Osteoblast (primary cell): ENCODE data around the gene IGFBP5. TPM values are rescaled to one million over a fixed set of nuclear protein-coding genes. Genes with fewer than 3 reads are reported as not detected.

Experiments
- DNase-seq: peaks from one replicate; pipeline ENCODE4 v3.0.0; 2011; ENCODE audit warnings: low spot score, mixed read lengths; ENCODE audit not compliant: insufficient read length; ENCODE audit errors: missing footprints
- H2AFZ ChIP-seq: 2 replicates; pipeline ENCODE4 v1.6.0; 2011; ENCODE audit warnings: mild to moderate bottlenecking, low read length
- H3K27ac ChIP-seq: 2 replicates; pipeline ENCODE4 v1.5.1; 2011; ENCODE audit warnings: mild to moderate bottlenecking, low read depth, low read length, moderate library complexity
- H3K27me3 ChIP-seq: 2 replicates; pipeline ENCODE4 v1.6.0; 2012; ENCODE audit warnings: mild to moderate bottlenecking, control low read depth, inconsistent platforms, low read length, moderate library complexity; ENCODE audit not compliant: insufficient read depth
- H3K36me3 ChIP-seq: 2 replicates; pipeline ENCODE4 v1.5.1; 2011; ENCODE audit warnings: mild to moderate bottlenecking, low read length, control low read depth, moderate library complexity; ENCODE audit not compliant: insufficient read depth
- H3K4me1 ChIP-seq: 2 replicates; pipeline ENCODE4 v1.5.1; 2011; ENCODE audit warnings: mild to moderate bottlenecking, low read length, control low read depth, moderate library complexity; ENCODE audit not compliant: insufficient read depth
- H3K4me2 ChIP-seq: 2 replicates; pipeline ENCODE4 v1.6.0; 2011; ENCODE audit warnings: mild to moderate bottlenecking, low read length; ENCODE audit not compliant: insufficient read depth
- H3K4me3 ChIP-seq: fragments of 200-600 bp; sonication (generic); 3 replicates; pipeline ENCODE4 v1.5.1; 2012; ENCODE audit warnings: mild to moderate bottlenecking, low read length, inconsistent platforms; ENCODE audit not compliant: insufficient read depth
- H3K79me2 ChIP-seq: 2 replicates; pipeline ENCODE4 v1.6.0; 2012; ENCODE audit warnings: mild to moderate bottlenecking, low read length, control low read depth, inconsistent platforms; ENCODE audit not compliant: insufficient read depth
- H3K9me3 ChIP-seq: 2 replicates; pipeline ENCODE4 v1.5.1; 2011; ENCODE audit warnings: low read depth, low read length, control low read depth
- H4K20me1 ChIP-seq: 2 replicates; pipeline ENCODE4 v1.6.0; 2012; ENCODE audit warnings: mild to moderate bottlenecking, low read length, control low read depth; ENCODE audit not compliant: insufficient read depth
- CTCF ChIP-seq: IDR thresholded peaks from 2 replicates; pipeline ENCODE4 v1.5.1; 2011; ENCODE audit warnings: mild to moderate bottlenecking, low read depth, low read length, moderate library complexity; ENCODE audit errors: extremely low read depth
- total RNA-seq: library from RNA; depleted of rRNA; stranded (reverse); fragments of >200 nt; gene quantifications from 2 replicates; pipeline ENCODE4 v1.2.3, GENCODE V29; 2012

The IGFBP5 gene
- total RNA-seq, 1 donor = 12.3 TPM

- Histone ChIP-seq H3K4me3 (peak overlapping the region; percentile 87), H3K79me2 (peaks cover 31% of the 10 kb centered on the region), H3K27me3 (peaks cover 23% of the 10 kb centered on the region), H3K4me2 (peak overlapping the region; percentile 68), H2AFZ (peak overlapping the region; percentile 70), H3K4me1 (peaks cover 19% of the 10 kb centered on the region), H4K20me1 (peaks cover under 1% of the 10 kb centered on the region), H3K36me3 (peaks cover 4% of the 10 kb centered on the region), H3K9me3 (no peaks in the 10 kb centered on the region), H3K27ac (no peak overlapping the region)
- DNase-seq = no peak
- TF ChIP-seq CTCF = no peak
Observed at GRCh38 chr2:216632346-216632951, 62.9 kb downstream of the IGFBP5 start.

GRCh38 chr2:216629784-216630183, 65.6 kb downstream of the IGFBP5 start:
- no peak for TF ChIP-seq CTCF
- Histone ChIP-seq H3K4me1 (peaks cover 4% of the 10 kb centered on the region), H2AFZ (no peak overlapping the region), H4K20me1 (no peaks in the 10 kb centered on the region), H3K9me3 (no peaks in the 10 kb centered on the region), H3K4me2 (no peak overlapping the region), H3K36me3 (no peaks in the 10 kb centered on the region), H3K79me2 (peaks cover 6% of the 10 kb centered on the region), H3K27me3 (peaks cover 18% of the 10 kb centered on the region), H3K27ac (no peak overlapping the region), H3K4me3 (no peak overlapping the region)
- no peak for DNase-seq

GRCh38 chr2:216626875-216627245, 68.5 kb downstream of the IGFBP5 start:
- DNase-seq = no peak
- Histone ChIP-seq H3K27me3 (no peaks in the 10 kb centered on the region), H3K79me2 (no peaks in the 10 kb centered on the region), H3K4me2 (no peak overlapping the region), H2AFZ (no peak overlapping the region), H3K27ac (no peak overlapping the region), H4K20me1 (no peaks in the 10 kb centered on the region), H3K4me3 (no peak overlapping the region), H3K4me1 (no peaks in the 10 kb centered on the region), H3K9me3 (no peaks in the 10 kb centered on the region), H3K36me3 (no peaks in the 10 kb centered on the region)
- TF ChIP-seq CTCF = no peak

DNA sequence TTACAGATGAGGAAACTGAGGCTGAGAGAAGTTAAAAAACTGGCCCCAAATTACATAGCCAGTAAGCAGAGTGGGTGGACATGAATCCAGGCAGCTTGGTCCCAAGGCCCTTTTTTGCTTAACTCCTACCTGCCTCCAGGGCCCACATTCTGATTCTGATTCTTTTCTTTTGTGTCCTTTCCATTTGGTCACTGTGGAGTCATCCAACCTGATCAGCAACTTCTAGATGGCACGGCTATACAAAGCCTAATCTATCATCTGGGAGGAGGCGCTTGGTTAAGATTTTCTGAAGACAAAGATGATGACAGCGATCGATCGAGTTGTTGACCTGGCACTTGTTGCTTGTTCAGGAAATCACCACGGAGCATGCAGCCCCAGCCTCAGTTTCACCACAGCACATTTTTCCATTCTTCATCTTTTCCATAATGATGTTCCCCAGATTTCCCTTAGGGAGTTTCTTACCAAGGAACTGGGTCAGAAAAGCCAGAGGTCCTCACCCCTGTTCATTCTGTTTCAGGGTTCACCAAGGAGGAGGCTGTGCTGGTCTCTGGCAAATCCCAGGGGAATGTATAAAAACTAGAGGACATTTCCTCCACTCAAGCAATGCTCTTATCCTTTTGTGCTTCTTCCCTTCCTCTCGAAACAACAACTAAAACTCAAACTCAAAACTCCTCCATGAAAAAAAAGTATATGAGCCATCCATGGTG, 69.0 kb downstream of the IGFBP5 start:
- no peaks in the 10 kb centered on the region for H4K20me1 ChIP-seq
- no peak for DNase-seq
- TF ChIP-seq CTCF = no peak
- no peak overlapping the region for H2AFZ ChIP-seq
- H3K79me2 ChIP-seq = no peaks in the 10 kb centered on the region
- no peak overlapping the region for H3K4me2 ChIP-seq
- no peak overlapping the region for H3K4me3 ChIP-seq
- H3K9me3 ChIP-seq = no peaks in the 10 kb centered on the region
- no peaks in the 10 kb centered on the region for H3K36me3 ChIP-seq
- no peaks in the 10 kb centered on the region for H3K27me3 ChIP-seq
- no peaks in the 10 kb centered on the region for H3K4me1 ChIP-seq
- H3K27ac ChIP-seq = no peak overlapping the region
